NCI-H345 (cell line): ENCODE results near the gene CYSLTR2.
"Not testable (repeated sequence)": the region's sequence is repeated elsewhere in the genome, so short reads cannot be mapped to it uniquely, and the experiment has no call there.

ENCODE experiments used
- DNase-seq: peaks from one replicate; lab custom pipeline; 2025; lab: John Stamatoyannopoulos, UW

The CYSLTR2 gene

DNA sequence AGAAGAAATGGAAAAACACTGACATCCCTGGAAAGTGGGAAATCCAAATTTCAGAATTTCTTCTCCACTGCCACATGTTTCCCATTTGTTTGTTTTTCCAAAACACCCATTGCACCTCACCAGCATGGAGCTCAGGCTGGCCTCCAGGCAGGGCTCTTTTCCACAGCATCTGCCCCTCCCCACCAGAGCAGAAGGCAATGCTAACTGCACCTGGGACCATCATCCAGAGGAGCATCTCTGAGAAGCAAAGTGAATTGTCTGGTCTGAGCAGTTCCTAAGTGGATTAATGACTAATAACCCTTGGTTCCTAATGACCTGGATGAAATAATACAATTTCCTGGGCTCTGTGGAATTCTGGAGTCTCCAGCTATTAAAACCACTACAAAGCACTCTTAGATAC is 8.8 kb upstream of the CYSLTR2 start:
- DNase-seq, result no peak

GRCh38 chr13:48645845-48646244 is 7.9 kb upstream of the CYSLTR2 start:
- DNase-seq, result no peak

DNA sequence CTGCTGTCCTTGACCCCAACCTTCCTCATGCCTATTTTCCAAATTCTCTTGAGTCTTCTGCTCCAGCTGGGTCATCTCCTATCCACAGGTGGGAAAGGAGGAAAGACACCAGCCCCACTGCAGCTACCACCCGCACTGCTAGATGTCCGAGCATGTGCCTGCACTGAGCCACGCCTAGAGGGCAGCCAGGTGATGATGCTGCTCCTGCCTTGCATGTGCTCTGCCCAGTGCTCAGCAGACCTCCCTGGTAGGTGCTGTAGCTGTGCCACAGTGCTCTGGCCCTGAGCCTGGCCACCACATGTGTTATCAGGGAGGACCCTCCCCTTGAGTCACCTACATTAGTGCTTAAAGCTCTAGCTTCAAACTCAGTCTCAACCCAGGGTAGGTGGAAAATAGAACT is 6.9 kb upstream of the CYSLTR2 start:
- DNase-seq, result no peak

GRCh38 chr13:48647625-48648024 is 6.1 kb upstream of the CYSLTR2 start:
- DNase-seq, result no peak

- DNase-seq, result no peak
These were observed 5.3 kb upstream of the CYSLTR2 start for GRCh38 chr13:48648446-48648845.

DNA sequence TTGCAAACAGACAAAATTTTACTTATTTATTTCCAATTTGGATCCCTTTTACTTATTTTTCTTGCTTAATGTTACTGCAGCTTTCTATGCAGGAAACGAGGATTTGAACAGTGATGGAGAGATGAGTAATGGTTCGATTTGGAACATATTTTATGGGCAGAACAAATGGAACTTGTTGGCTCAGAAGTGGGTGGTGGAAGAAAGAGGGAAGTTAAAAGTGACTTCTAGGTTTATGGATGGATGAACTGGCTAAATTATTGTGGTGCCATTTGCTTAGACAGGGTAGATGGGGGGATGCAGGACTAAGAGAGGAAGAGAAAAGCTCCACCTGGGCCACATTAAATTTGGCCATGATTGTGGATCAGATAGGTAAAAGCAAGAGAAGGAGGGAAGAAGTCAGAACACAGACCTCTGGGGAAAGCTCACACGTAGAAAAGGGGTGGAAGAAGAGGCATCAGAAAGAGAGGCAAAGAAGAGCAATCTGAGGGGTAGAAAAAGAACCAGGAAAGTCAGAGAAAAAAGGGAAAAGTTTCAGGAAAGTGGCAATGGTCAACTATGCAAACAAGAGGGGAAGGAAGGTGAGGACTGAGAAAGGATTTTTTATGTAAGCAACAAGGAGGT is 768 bp upstream of the CYSLTR2 start:
- DNase-seq, result no peak

DNA sequence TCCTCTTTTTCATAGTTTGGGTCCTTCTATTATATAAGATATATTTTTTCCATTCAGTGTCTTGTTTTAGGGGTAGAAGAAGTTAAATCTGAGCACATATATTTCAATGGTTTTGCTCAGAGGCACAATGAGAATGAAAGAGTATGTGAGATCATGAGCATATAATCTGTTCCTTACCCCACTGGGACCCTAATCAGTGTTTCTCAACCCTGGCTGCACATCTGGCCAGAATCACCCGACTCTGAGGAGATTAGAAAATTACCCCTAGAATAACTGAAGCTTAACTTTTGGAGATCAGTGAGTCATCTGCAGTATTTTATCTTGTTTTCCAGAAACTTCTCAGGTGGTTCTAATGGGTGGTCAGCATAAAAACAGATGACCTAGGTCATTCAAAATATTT is 782 bp downstream of the CYSLTR2 start:
- DNase-seq, result no peak

GRCh38 chr13:48655291-48655690 is 1.6 kb downstream of the CYSLTR2 start:
- no peak for DNase-seq

- no peak for DNase-seq
These were observed 2.9 kb downstream of the CYSLTR2 start for GRCh38 chr13:48656608-48657007.

DNA sequence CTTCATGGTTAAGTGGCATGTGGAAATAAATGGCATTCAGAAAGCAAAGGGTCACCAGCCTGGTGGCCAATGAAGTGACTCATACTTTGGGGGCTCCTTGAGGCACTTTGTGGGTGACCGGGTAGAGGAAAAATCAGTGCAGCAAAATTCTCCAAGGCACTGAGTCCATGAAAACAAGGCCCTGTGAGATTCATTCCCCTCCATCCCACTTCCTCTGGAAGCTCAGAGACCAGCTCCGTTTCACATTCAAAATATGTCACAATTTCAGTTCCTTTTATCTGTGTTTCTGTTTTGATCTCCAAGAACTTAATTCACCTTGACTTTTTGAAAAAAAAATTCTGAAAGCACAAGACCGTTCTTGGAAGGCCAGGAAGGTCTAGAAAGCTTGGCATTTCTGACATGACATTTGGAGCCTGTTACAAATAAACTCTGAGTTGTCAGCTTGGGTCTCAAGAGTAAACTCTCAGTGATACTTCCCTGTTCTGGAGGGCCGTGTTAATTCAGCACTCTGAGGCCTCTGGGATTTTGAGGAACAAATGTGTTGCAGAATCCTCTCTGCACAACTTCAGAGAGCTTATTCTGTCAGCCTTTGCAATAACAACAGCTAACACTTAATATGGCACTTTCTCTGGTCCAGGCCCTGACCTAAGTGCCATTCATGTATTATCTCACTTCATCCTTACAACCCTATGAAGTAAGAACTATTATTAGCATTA is 6.8 kb downstream of the CYSLTR2 start:
- DNase-seq, result no peak

DNA sequence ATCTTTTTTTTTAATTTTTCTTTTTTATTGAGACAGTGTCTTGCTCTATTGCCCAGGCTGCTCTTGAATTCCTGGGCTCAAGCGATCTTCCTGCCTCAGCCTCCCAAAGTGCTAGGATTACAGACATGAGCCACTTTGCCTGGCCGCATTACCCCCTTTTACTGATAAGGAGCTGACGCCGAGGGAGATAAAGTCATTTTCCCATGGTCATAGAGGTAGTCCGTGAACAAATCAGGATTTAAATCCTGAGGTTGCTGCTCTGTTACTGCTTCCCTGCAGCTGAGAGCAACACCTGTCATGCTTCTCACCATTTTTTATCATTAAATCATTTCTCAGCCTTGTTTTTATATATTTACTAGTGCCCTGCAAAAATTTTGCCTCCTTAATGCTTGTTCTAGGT is 7.4 kb downstream of the CYSLTR2 start:
- DNase-seq, result no peak

DNA sequence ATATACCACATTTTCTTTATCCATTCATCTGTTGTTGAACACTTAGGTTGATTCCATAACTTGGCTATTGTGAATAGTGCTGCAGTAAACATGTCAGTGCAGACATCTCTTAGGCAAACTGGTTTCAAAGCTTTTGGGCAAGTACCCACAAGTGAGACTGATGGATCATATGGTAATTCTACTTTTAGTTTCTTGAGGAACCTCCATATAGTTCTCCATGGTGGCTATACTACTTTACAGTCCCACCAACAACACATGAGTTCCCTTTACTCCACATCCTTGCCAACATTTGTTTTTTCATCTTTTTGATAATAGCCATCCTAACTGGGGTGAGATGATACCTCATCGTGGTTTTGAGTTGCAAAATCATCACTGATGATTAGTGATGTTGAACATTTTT is 8.5 kb downstream of the CYSLTR2 start:
- no peak for DNase-seq

DNA sequence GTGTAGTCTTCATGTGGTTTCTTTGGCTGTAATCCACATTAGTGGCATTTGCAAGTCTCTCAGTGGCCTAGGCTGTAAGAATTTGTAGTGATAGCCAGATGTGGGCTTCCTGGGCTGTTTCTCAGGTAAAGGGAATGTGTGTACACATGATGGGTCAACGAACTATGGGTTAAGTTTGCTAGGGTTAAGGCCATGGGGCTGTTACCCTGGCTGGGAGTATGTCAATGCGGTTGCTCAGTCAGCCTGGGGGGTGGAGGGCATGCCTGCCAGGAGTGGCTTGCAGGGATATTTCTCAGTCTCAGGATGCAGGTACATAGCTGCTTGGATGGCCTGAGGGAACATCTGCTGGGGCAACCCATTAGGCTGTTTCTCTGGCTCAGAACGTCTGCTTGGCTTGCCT is 13.4 kb downstream of the CYSLTR2 start:
- DNase-seq, result no peak

DNA sequence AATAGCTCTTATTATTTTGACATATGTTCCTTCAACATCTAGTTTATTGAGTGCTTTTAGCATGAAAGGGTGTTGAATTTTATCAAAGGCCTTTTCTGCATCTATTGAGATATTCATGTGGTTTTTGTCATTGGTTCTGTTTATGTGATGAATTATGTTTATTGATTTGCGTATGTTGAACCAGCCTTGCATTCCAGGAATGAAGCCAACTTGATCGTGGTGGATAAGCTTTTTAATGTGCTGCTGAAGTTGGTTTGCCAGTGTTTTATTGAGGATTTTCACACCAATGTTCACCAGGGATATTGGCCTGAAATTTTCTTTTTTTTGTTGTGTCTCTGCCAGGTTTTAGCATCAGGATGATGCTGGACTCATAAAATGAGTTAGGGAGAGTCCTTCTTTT is 17.7 kb downstream of the CYSLTR2 start:
- DNase-seq, result not testable (repeated sequence)

GRCh38 chr13:48675247-48675646 is 21.5 kb downstream of the CYSLTR2 start:
- no peak for DNase-seq

GRCh38 chr13:48678316-48678715 is 24.6 kb downstream of the CYSLTR2 start:
- DNase-seq, result no peak

GRCh38 chr13:48679941-48680680 is 26.4 kb downstream of the CYSLTR2 start:
- DNase-seq, result no peak

DNA sequence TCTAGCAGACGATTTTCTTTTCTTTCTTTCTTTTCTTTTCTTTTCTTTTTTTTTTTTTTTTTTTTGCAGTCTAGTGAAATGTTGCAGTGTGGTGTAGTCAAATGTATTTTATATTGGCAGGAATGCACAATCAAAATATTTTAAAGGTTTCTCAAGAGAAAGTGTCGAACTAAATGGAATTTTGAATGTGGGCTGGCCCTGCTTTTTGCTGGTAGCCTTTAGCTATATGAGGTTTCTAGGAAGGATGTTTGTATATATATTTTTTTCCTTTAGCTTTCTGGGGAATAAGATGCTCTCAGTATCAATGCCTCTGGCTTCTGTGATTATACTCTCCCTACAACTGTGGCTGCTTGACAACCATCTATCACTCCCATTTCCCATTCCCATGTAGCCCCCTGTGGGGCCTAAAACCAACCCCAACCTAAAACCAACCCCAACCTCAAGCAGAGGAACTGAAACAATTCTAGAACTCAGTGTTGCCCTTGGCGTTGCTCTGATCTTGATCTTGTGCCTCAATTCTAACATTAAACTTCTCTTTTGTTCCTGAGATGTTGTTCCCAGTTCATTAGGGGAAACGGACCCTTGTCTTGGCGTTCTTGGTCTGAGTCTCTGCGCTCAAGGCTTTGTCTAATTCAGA is 27.1 kb downstream of the CYSLTR2 start:
- no peak for DNase-seq

GRCh38 chr13:48681905-48682304 is 28.2 kb downstream of the CYSLTR2 start:
- no peak for DNase-seq

DNA sequence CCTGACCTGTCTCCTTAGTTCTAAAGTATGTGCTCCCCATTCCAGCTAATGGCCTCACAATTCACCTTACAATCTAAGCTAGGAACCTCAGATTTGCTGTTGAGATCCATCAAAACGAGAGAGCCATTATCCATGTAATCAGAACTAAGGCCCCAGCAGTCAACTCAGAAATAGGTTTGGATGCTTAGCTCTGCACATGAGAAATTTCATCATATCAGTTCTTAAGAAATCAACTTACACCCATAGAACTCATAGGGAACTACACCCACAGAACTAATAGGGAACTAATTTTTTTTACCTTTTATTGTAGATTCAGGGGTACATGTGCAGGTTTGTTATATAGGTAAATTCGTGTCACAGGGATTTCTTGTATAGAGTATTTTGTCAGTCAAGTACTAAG is 28.7 kb downstream of the CYSLTR2 start:
- DNase-seq, result no peak

GRCh38 chr13:48686636-48687210 is 33.0 kb downstream of the CYSLTR2 start:
- no peak for DNase-seq

DNA sequence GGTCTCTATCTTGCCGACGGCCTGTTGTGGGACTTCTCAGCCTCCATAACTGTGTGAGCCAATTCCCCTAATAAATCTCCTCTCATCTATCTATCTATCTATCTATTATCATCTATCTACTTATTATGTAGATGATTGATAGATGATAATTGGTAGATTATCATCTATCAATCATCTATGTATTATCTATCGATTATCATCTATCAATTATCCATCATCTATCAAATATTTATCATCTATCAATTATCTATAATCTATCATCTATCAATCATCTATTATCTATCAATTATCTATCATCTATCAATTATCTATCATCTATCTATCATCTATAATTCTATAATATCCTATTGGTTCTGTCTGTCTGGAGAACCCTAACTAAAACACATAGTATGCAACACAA is 33.5 kb downstream of the CYSLTR2 start:
- no peak for DNase-seq
